ENCODE measurements around the gene DNAH1.

GRCh38 chr3:52429031-52429430 is 112.9 kb downstream of the DNAH1 start:
- TF ChIP-seq LCORL (IDR thresholded peaks at IDR 0.05) (no peak), LCORL (CRISPR knock-in tag; IDR thresholded peaks at IDR 0.05) (no peak), BHLHE40 (IDR thresholded peaks at IDR 0.05; ENCODE audit: low read length) (no peak), SUZ12 (IDR thresholded peaks at IDR 0.05; ENCODE audit: low read depth, low read length) (no peak), HMG20A (CRISPR knock-in tag; IDR thresholded peaks at IDR 0.05; ENCODE audit: borderline replicate concordance) (no peak), ZBTB21 (CRISPR knock-in tag; IDR thresholded peaks at IDR 0.05) (no peak), KDM2A (CRISPR knock-in tag; IDR thresholded peaks at IDR 0.05; ENCODE audit: borderline replicate concordance, low read depth) (no peak), BRD4 (CRISPR knock-in tag; IDR thresholded peaks at IDR 0.05) (no peak), KAT7 (CRISPR knock-in tag; IDR thresholded peaks at IDR 0.05; ENCODE audit: borderline replicate concordance) (no peak), NFE2L2 (IDR thresholded peaks at IDR 0.05; ENCODE audit: low read length) (no peak), ZNF441 (CRISPR knock-in tag; IDR thresholded peaks at IDR 0.05; ENCODE audit: borderline replicate concordance) (no peak), EHMT2 (IDR thresholded peaks at IDR 0.05; ENCODE audit: borderline replicate concordance, low read depth, low read length) (no peak), LRRFIP1 (CRISPR knock-in tag; conservative IDR thresholded peaks at IDR 0.05) (no peak)
